GM12878 (cell line): ENCODE results near the gene NINL.

ENCODE experiments used
- RELA ChIP-seq: fragments of 450-650 bp; IDR thresholded peaks from 2 replicates; pipeline ENCODE4 v1.8.0; 2014; ENCODE audit warnings: borderline replicate concordance; ENCODE audit not compliant: partially characterized antibody
- YY1 ChIP-seq: IDR thresholded peaks from 2 replicates; pipeline ENCODE4 v1.6.1; 2011; ENCODE audit warnings: low read depth, mild to moderate bottlenecking, low read length

DNA sequence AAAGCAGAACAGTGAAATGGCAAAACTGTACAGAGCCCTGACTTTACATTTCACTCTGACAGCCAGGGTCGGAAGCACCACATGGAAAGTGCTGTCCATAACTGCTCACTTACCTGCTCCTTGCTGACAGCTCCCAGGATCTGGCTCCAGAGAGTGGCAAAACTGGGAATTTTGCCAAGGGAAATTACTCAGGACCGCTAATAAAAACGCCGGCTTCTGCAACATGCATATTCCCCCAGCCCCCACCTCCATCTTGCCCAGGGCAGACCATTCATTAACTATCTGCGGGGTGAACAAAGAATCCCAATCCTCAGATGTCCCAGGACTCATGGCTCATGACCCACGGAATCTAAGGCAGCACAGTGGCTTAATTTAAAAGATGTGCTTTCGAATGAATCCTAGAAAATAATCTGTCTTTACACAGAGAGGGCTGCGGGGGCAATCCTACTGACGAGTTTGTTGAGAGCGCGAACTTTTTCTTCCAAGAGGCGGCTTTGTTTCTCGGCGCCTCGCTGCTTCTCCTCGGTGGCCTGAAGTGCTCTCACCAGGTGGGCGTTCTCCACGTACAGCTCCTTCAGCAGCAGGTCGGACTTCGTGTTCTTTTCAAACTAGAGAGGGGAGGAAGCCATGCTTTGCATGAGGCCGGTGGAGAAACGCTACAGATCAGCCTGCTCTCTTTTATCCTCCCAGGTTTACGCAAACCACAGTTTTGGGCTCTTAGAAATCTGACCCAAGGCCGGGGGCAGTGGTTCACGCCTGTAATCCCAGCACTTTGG, 132.1 kb downstream of the NINL start:
- TF ChIP-seq YY1 (no peak), RELA (no peak)
